ENCODE results near the gene TBL1X.

The TBL1X gene

GRCh38 chrX:9573282-9574106 is 108.6 kb downstream of the TBL1X start:
- Histone ChIP-seq H3K4me1 (ENCODE audit: insufficient read depth, low read length) (peaks cover 16% of the 10 kb centered on the region; the same call in 1 of the 2 replicates), H3K36me3 (ENCODE audit: insufficient read depth, low read depth, low read length) (no peaks in the 10 kb centered on the region), H3K9me3 (ENCODE audit: insufficient read depth, low read depth, low read length) (no peaks in the 10 kb centered on the region), H3K27ac (ENCODE audit: low read length) (peak overlapping the region; percentile 46), H3K4me3 (ENCODE audit: low read length) (peak overlapping the region; percentile 1; the same call in 1 of the 2 replicates), H3K9ac (ENCODE audit: low read depth, low read length) (peak overlapping the region; percentile 39; the same call in 1 of the 2 replicates), H3K27me3 (ENCODE audit: insufficient read depth, low read length) (no peaks in the 10 kb centered on the region)

GRCh38 chrX:9576059-9576458 is 111.2 kb downstream of the TBL1X start:
- Histone ChIP-seq H3K27ac (ENCODE audit: low read length) (no peak overlapping the region), H3K4me3 (ENCODE audit: low read length) (no peak overlapping the region), H3K36me3 (ENCODE audit: insufficient read depth, low read depth, low read length) (no peaks in the 10 kb centered on the region), H3K9ac (ENCODE audit: low read depth, low read length) (no peak overlapping the region), H3K27me3 (ENCODE audit: insufficient read depth, low read length) (no peaks in the 10 kb centered on the region), H3K4me1 (ENCODE audit: insufficient read depth, low read length) (peaks cover 19% of the 10 kb centered on the region; the same call in 1 of the 2 replicates), H3K9me3 (ENCODE audit: insufficient read depth, low read depth, low read length) (no peaks in the 10 kb centered on the region)

GRCh38 chrX:9577555-9577954 is 112.7 kb downstream of the TBL1X start:
- H3K9ac ChIP-seq (ENCODE audit: low read depth, low read length), result no peak overlapping the region
- no peak overlapping the region for H3K4me3 ChIP-seq (ENCODE audit: low read length)
- H3K27ac ChIP-seq (ENCODE audit: low read length), result no peak overlapping the region
- H3K27me3 ChIP-seq (ENCODE audit: insufficient read depth, low read length), result no peaks in the 10 kb centered on the region
- H3K36me3 ChIP-seq (ENCODE audit: insufficient read depth, low read depth, low read length), result no peaks in the 10 kb centered on the region
- peaks cover 12% of the 10 kb centered on the region; the same call in 1 of the 2 replicates for H3K4me1 ChIP-seq (ENCODE audit: insufficient read depth, low read length)
- H3K9me3 ChIP-seq (ENCODE audit: insufficient read depth, low read depth, low read length), result no peaks in the 10 kb centered on the region

- peaks cover 10% of the 10 kb centered on the region; the same call in 1 of the 2 replicates for H3K4me1 ChIP-seq (ENCODE audit: insufficient read depth, low read length)
- no peaks in the 10 kb centered on the region for H3K36me3 ChIP-seq (ENCODE audit: insufficient read depth, low read depth, low read length)
- no peaks in the 10 kb centered on the region for H3K27me3 ChIP-seq (ENCODE audit: insufficient read depth, low read length)
- no peaks in the 10 kb centered on the region for H3K9me3 ChIP-seq (ENCODE audit: insufficient read depth, low read depth, low read length)
- H3K9ac ChIP-seq (ENCODE audit: low read depth, low read length), result no peak overlapping the region
- H3K4me3 ChIP-seq (ENCODE audit: low read length), result no peak overlapping the region
- no peak overlapping the region for H3K27ac ChIP-seq (ENCODE audit: low read length)
Measured at GRCh38 chrX:9578083-9578779, 113.4 kb downstream of the TBL1X start.

GRCh38 chrX:9581771-9582385 is 117.0 kb downstream of the TBL1X start:
- Histone ChIP-seq H3K4me3 (ENCODE audit: low read length) (no peak overlapping the region), H3K27me3 (ENCODE audit: insufficient read depth, low read length) (no peaks in the 10 kb centered on the region), H3K4me1 (ENCODE audit: insufficient read depth, low read length) (peaks cover 16% of the 10 kb centered on the region; the same call in 1 of the 2 replicates), H3K36me3 (ENCODE audit: insufficient read depth, low read depth, low read length) (no peaks in the 10 kb centered on the region), H3K9ac (ENCODE audit: low read depth, low read length) (no peak overlapping the region), H3K9me3 (ENCODE audit: insufficient read depth, low read depth, low read length) (no peaks in the 10 kb centered on the region), H3K27ac (ENCODE audit: low read length) (no peak overlapping the region)

- no peaks in the 10 kb centered on the region for H3K36me3 ChIP-seq (ENCODE audit: insufficient read depth, low read depth, low read length)
- H3K4me1 ChIP-seq (ENCODE audit: insufficient read depth, low read length), result peaks cover 16% of the 10 kb centered on the region; the same call in 1 of the 2 replicates
- no peak overlapping the region for H3K9ac ChIP-seq (ENCODE audit: low read depth, low read length)
- H3K27ac ChIP-seq (ENCODE audit: low read length), result no peak overlapping the region
- no peaks in the 10 kb centered on the region for H3K9me3 ChIP-seq (ENCODE audit: insufficient read depth, low read depth, low read length)
- no peak overlapping the region for H3K4me3 ChIP-seq (ENCODE audit: low read length)
- H3K27me3 ChIP-seq (ENCODE audit: insufficient read depth, low read length), result no peaks in the 10 kb centered on the region
Measured at GRCh38 chrX:9582956-9583355, 118.1 kb downstream of the TBL1X start.

- no peaks in the 10 kb centered on the region for H3K27me3 ChIP-seq (ENCODE audit: insufficient read depth, low read length)
- H3K9ac ChIP-seq (ENCODE audit: low read depth, low read length), result no peak overlapping the region
- H3K9me3 ChIP-seq (ENCODE audit: insufficient read depth, low read depth, low read length), result no peaks in the 10 kb centered on the region
- H3K27ac ChIP-seq (ENCODE audit: low read length), result no peak overlapping the region
- H3K36me3 ChIP-seq (ENCODE audit: insufficient read depth, low read depth, low read length), result no peaks in the 10 kb centered on the region
- peaks cover 9% of the 10 kb centered on the region; the same call in 1 of the 2 replicates for H3K4me1 ChIP-seq (ENCODE audit: insufficient read depth, low read length)
- H3K4me3 ChIP-seq (ENCODE audit: low read length), result no peak overlapping the region
Measured at GRCh38 chrX:9586992-9587392, 122.1 kb downstream of the TBL1X start.

GRCh38 chrX:9587642-9588041 is 122.8 kb downstream of the TBL1X start:
- Histone ChIP-seq H3K9me3 (ENCODE audit: insufficient read depth, low read depth, low read length) (no peaks in the 10 kb centered on the region), H3K27ac (ENCODE audit: low read length) (no peak overlapping the region), H3K4me3 (ENCODE audit: low read length) (no peak overlapping the region), H3K36me3 (ENCODE audit: insufficient read depth, low read depth, low read length) (no peaks in the 10 kb centered on the region), H3K4me1 (ENCODE audit: insufficient read depth, low read length) (peaks cover 9% of the 10 kb centered on the region; the same call in 1 of the 2 replicates), H3K27me3 (ENCODE audit: insufficient read depth, low read length) (no peaks in the 10 kb centered on the region), H3K9ac (ENCODE audit: low read depth, low read length) (no peak overlapping the region)

- Histone ChIP-seq H3K4me3 (ENCODE audit: low read length) (no peak overlapping the region), H3K4me1 (ENCODE audit: insufficient read depth, low read length) (peaks cover 9% of the 10 kb centered on the region; the same call in 1 of the 2 replicates), H3K9me3 (ENCODE audit: insufficient read depth, low read depth, low read length) (no peaks in the 10 kb centered on the region), H3K27me3 (ENCODE audit: insufficient read depth, low read length) (no peaks in the 10 kb centered on the region), H3K27ac (ENCODE audit: low read length) (no peak overlapping the region), H3K36me3 (ENCODE audit: insufficient read depth, low read depth, low read length) (no peaks in the 10 kb centered on the region), H3K9ac (ENCODE audit: low read depth, low read length) (no peak overlapping the region)
Measured at GRCh38 chrX:9591496-9591895, 126.6 kb downstream of the TBL1X start.

- Histone ChIP-seq H3K27me3 (ENCODE audit: insufficient read depth, low read length) (no peaks in the 10 kb centered on the region), H3K9me3 (ENCODE audit: insufficient read depth, low read depth, low read length) (no peaks in the 10 kb centered on the region), H3K36me3 (ENCODE audit: insufficient read depth, low read depth, low read length) (no peaks in the 10 kb centered on the region), H3K9ac (ENCODE audit: low read depth, low read length) (no peak overlapping the region), H3K27ac (ENCODE audit: low read length) (no peak overlapping the region), H3K4me3 (ENCODE audit: low read length) (no peak overlapping the region), H3K4me1 (ENCODE audit: insufficient read depth, low read length) (peaks cover 9% of the 10 kb centered on the region; the same call in 1 of the 2 replicates)
Measured at GRCh38 chrX:9593756-9594155, 128.9 kb downstream of the TBL1X start.

- H3K36me3 ChIP-seq (ENCODE audit: insufficient read depth, low read depth, low read length), result no peaks in the 10 kb centered on the region
- peaks cover 9% of the 10 kb centered on the region; the same call in 1 of the 2 replicates for H3K4me1 ChIP-seq (ENCODE audit: insufficient read depth, low read length)
- no peak overlapping the region for H3K9ac ChIP-seq (ENCODE audit: low read depth, low read length)
- H3K4me3 ChIP-seq (ENCODE audit: low read length), result no peak overlapping the region
- H3K9me3 ChIP-seq (ENCODE audit: insufficient read depth, low read depth, low read length), result no peaks in the 10 kb centered on the region
- no peak overlapping the region for H3K27ac ChIP-seq (ENCODE audit: low read length)
- H3K27me3 ChIP-seq (ENCODE audit: insufficient read depth, low read length), result no peaks in the 10 kb centered on the region
Measured at GRCh38 chrX:9595174-9595573, 130.3 kb downstream of the TBL1X start.
